Globus pallidus (tissue), 1 donor: ENCODE results near the gene FOXO1.

Source experiments
- DNase-seq: peaks from one replicate; pipeline ENCODE4 v3.0.0-alpha.2; 2015; ENCODE audit warnings: low spot score

FOXO1 gene

GRCh38 chr13:40605573-40605972 is 60.9 kb downstream of the FOXO1 start:
- DNase-seq = no peak

- DNase-seq = no peak
Measured at GRCh38 chr13:40604135-40604534, 62.3 kb downstream of the FOXO1 start.

GRCh38 chr13:40600149-40600751 is 66.2 kb downstream of the FOXO1 start:
- DNase-seq = no peak

GRCh38 chr13:40599747-40600146 is 66.7 kb downstream of the FOXO1 start:
- no peak for DNase-seq

- DNase-seq = no peak
Measured at GRCh38 chr13:40599124-40599523, 67.3 kb downstream of the FOXO1 start.

GRCh38 chr13:40598569-40598968 is 67.9 kb downstream of the FOXO1 start:
- DNase-seq = no peak

- DNase-seq = no peak
Measured at GRCh38 chr13:40597735-40598365, 68.6 kb downstream of the FOXO1 start.

GRCh38 chr13:40596484-40596883 is 70.0 kb downstream of the FOXO1 start:
- no peak for DNase-seq

GRCh38 chr13:40595693-40596092 is 70.7 kb downstream of the FOXO1 start:
- DNase-seq = no peak

- DNase-seq = no peak
Measured at GRCh38 chr13:40592035-40592434, 74.4 kb downstream of the FOXO1 start.

- no peak for DNase-seq
Measured at GRCh38 chr13:40591091-40591490, 75.3 kb downstream of the FOXO1 start.

GRCh38 chr13:40590112-40590862 is 76.2 kb downstream of the FOXO1 start:
- DNase-seq = no peak

- peak; percentile 77 for DNase-seq
Measured at GRCh38 chr13:40589285-40590109, 76.9 kb downstream of the FOXO1 start.

- DNase-seq = no peak
Measured at GRCh38 chr13:40588101-40588500, 78.3 kb downstream of the FOXO1 start.

- DNase-seq = no peak
Measured at GRCh38 chr13:40586886-40587565, 79.4 kb downstream of the FOXO1 start.

- DNase-seq = no peak
Measured at GRCh38 chr13:40585911-40586471, 80.5 kb downstream of the FOXO1 start.

GRCh38 chr13:40583738-40584137 is 82.7 kb downstream of the FOXO1 start:
- no peak for DNase-seq

- no peak for DNase-seq
Measured at GRCh38 chr13:40582531-40582930, 83.9 kb downstream of the FOXO1 start.

- no peak for DNase-seq
Measured at GRCh38 chr13:40581277-40581579, 85.2 kb downstream of the FOXO1 start.

GRCh38 chr13:40580566-40581276 is 85.7 kb downstream of the FOXO1 start:
- no peak for DNase-seq

GRCh38 chr13:40579535-40579934 is 86.9 kb downstream of the FOXO1 start:
- no peak for DNase-seq
